ENCODE measurements around the gene ERBB4.

The ERBB4 gene

DNA sequence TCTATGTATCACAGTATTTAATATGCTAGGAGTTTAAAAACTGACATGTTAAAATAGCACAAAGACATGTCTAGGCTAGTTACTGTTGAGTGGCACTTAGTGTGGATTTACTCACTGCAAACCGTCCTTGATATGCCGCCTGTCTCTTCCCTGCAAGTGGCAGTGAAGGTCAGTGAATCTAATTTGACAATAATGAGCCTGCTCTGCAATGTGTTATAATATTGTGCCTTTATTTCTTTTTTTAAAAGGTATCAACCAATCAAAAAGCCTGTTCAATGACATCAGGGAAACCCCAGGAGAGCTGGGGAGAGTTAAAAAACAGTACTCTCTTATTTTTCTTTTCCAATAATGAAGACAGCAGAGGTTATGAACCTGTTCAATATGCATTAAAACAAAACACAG, 384.1 kb downstream of the ERBB4 start:
- ATAC-seq, result no peak
- TF ChIP-seq ZFP30 (CRISPR knock-in tag; IDR thresholded peaks at IDR 0.05) (no peak), SNAI2 (CRISPR knock-in tag; IDR thresholded peaks at IDR 0.05) (no peak), ZNF565 (CRISPR knock-in tag; conservative IDR thresholded peaks at IDR 0.05; ENCODE audit: low read depth) (no peak)
- TF ChIP-seq, protein P1, sequence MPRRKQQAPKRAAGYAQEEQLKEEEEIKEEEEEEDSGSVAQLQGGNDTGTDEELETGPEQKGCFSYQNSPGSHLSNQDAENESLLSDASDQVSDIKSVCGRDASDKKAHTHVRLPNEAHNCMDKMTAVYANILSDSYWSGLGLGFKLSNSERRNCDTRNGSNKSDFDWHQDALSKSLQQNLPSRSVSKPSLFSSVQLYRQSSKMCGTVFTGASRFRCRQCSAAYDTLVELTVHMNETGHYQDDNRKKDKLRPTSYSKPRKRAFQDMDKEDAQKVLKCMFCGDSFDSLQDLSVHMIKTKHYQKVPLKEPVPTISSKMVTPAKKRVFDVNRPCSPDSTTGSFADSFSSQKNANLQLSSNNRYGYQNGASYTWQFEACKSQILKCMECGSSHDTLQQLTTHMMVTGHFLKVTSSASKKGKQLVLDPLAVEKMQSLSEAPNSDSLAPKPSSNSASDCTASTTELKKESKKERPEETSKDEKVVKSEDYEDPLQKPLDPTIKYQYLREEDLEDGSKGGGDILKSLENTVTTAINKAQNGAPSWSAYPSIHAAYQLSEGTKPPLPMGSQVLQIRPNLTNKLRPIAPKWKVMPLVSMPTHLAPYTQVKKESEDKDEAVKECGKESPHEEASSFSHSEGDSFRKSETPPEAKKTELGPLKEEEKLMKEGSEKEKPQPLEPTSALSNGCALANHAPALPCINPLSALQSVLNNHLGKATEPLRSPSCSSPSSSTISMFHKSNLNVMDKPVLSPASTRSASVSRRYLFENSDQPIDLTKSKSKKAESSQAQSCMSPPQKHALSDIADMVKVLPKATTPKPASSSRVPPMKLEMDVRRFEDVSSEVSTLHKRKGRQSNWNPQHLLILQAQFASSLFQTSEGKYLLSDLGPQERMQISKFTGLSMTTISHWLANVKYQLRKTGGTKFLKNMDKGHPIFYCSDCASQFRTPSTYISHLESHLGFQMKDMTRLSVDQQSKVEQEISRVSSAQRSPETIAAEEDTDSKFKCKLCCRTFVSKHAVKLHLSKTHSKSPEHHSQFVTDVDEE (CRISPR knock-in tag; IDR thresholded peaks at IDR 0.05), result no peak

DNA sequence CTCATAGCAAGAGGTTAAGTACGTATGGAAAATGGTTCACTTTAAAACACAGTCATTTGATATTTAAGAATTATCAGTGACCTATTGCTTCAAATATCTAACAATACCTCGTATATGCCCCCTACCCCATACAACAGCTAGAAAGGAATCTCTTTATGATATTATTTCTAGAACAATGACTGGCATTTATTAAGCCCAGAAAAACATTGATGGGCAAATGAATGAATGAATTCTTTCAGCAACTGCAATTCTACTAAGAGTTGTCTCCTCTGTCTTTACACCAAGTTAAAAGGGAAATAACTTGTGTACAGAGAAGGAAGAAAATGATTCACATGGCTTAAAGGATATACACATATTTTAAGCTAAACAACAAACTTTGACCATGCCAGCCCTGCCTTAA, 384.7 kb downstream of the ERBB4 start:
- no peak for TF ChIP-seq BACH2 (CRISPR knock-in tag; IDR thresholded peaks at IDR 0.05; ENCODE audit: borderline replicate concordance)
- no peak for TF ChIP-seq ARNTL (CRISPR knock-in tag; IDR thresholded peaks at IDR 0.05; ENCODE audit: borderline replicate concordance, low read depth)
- TF ChIP-seq, protein P1 (CRISPR knock-in tag; IDR thresholded peaks at IDR 0.05), result no peak
- no peak for TF ChIP-seq PPARA (CRISPR knock-in tag; IDR thresholded peaks at IDR 0.05; ENCODE audit: borderline replicate concordance)
- TF ChIP-seq, protein P2, sequence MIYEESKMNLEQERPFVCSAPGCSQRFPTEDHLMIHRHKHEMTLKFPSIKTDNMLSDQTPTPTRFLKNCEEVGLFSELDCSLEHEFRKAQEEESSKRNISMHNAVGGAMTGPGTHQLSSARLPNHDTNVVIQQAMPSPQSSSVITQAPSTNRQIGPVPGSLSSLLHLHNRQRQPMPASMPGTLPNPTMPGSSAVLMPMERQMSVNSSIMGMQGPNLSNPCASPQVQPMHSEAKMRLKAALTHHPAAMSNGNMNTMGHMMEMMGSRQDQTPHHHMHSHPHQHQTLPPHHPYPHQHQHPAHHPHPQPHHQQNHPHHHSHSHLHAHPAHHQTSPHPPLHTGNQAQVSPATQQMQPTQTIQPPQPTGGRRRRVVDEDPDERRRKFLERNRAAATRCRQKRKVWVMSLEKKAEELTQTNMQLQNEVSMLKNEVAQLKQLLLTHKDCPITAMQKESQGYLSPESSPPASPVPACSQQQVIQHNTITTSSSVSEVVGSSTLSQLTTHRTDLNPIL (CRISPR knock-in tag; IDR thresholded peaks at IDR 0.05; ENCODE audit: low read depth), result no peak
- no peak for TF ChIP-seq ZNF565 (CRISPR knock-in tag; conservative IDR thresholded peaks at IDR 0.05; ENCODE audit: low read depth)
- no peak for TF ChIP-seq OSR1 (CRISPR knock-in tag; IDR thresholded peaks at IDR 0.05)
- TF ChIP-seq ZNF70 (CRISPR knock-in tag; IDR thresholded peaks at IDR 0.05), result no peak
- no peak for TF ChIP-seq ISL1 (CRISPR knock-in tag; IDR thresholded peaks at IDR 0.05)
- TF ChIP-seq CSDC2 (CRISPR knock-in tag; IDR thresholded peaks at IDR 0.05), result no peak
- TF ChIP-seq TCF4 (CRISPR knock-in tag; IDR thresholded peaks at IDR 0.05; ENCODE audit: borderline replicate concordance), result no peak
- no peak for TF ChIP-seq ZNF8 (CRISPR knock-in tag; IDR thresholded peaks at IDR 0.05)
- no peak for TF ChIP-seq ZFP3 (CRISPR knock-in tag; IDR thresholded peaks at IDR 0.05)
- no peak for TF ChIP-seq ZFP30 (CRISPR knock-in tag; IDR thresholded peaks at IDR 0.05)
- no peak for TF ChIP-seq ZC3H10 (CRISPR knock-in tag; IDR thresholded peaks at IDR 0.05)
- TF ChIP-seq, protein P3, sequence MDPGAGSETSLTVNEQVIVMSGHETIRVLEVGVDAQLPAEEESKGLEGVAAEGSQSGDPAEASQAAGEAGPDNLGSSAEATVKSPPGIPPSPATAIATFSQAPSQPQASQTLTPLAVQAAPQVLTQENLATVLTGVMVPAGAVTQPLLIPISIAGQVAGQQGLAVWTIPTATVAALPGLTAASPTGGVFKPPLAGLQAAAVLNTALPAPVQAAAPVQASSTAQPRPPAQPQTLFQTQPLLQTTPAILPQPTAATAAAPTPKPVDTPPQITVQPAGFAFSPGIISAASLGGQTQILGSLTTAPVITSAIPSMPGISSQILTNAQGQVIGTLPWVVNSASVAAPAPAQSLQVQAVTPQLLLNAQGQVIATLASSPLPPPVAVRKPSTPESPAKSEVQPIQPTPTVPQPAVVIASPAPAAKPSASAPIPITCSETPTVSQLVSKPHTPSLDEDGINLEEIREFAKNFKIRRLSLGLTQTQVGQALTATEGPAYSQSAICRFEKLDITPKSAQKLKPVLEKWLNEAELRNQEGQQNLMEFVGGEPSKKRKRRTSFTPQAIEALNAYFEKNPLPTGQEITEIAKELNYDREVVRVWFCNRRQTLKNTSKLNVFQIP (CRISPR knock-in tag; IDR thresholded peaks at IDR 0.05; ENCODE audit: borderline replicate concordance, low read depth), result no peak
- no peak for TF ChIP-seq RARB (CRISPR knock-in tag; IDR thresholded peaks at IDR 0.05)
- TF ChIP-seq SNAI2 (CRISPR knock-in tag; IDR thresholded peaks at IDR 0.05), result no peak

DNA sequence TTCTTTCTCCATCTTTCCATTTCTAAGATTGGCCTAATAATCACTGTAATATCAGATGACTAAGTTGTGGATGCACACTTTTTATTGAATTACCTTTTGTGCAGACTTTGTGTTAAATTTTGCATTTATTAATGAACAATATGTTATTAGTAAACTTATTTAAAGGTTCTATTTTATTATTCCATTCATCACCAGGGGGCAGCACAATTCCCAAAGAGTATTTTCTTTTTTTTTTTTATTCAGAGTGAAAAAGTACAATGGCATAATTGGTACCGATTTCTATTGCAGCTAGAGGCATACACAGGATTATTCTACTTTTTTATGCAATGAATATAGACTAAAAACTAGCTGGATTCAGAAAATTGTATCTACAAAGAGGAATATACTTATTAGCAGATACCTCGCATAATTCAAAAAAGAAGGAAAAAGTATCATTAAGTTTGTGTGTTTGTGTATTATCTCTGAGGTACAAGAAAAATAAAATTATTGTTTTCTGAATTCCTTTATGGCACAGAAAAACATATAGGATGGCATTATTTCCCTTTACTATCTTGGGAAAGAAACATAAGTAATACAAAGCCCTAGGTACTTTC, 390.6 kb downstream of the ERBB4 start:
- no peak for TF ChIP-seq ZNF8 (CRISPR knock-in tag; IDR thresholded peaks at IDR 0.05)
- TF ChIP-seq, protein P4, sequence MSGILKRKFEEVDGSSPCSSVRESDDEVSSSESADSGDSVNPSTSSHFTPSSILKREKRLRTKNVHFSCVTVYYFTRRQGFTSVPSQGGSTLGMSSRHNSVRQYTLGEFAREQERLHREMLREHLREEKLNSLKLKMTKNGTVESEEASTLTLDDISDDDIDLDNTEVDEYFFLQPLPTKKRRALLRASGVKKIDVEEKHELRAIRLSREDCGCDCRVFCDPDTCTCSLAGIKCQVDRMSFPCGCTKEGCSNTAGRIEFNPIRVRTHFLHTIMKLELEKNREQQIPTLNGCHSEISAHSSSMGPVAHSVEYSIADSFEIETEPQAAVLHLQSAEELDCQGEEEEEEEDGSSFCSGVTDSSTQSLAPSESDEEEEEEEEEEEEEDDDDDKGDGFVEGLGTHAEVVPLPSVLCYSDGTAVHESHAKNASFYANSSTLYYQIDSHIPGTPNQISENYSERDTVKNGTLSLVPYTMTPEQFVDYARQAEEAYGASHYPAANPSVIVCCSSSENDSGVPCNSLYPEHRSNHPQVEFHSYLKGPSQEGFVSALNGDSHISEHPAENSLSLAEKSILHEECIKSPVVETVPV (CRISPR knock-in tag; IDR thresholded peaks at IDR 0.05), result no peak
- no peak for TF ChIP-seq OSR1 (CRISPR knock-in tag; IDR thresholded peaks at IDR 0.05)
- no peak for TF ChIP-seq ZC3H10 (CRISPR knock-in tag; IDR thresholded peaks at IDR 0.05)
- TF ChIP-seq ESRRG (CRISPR knock-in tag; IDR thresholded peaks at IDR 0.05), result no peak
- no peak for TF ChIP-seq GLIS3 (CRISPR knock-in tag; IDR thresholded peaks at IDR 0.05)
- no peak for TF ChIP-seq PPARA (CRISPR knock-in tag; IDR thresholded peaks at IDR 0.05; ENCODE audit: borderline replicate concordance)
- no peak for TF ChIP-seq ISL1 (CRISPR knock-in tag; IDR thresholded peaks at IDR 0.05)
- TF ChIP-seq, protein P2 (CRISPR knock-in tag; IDR thresholded peaks at IDR 0.05; ENCODE audit: low read depth), result no peak
- TF ChIP-seq, protein P5, sequence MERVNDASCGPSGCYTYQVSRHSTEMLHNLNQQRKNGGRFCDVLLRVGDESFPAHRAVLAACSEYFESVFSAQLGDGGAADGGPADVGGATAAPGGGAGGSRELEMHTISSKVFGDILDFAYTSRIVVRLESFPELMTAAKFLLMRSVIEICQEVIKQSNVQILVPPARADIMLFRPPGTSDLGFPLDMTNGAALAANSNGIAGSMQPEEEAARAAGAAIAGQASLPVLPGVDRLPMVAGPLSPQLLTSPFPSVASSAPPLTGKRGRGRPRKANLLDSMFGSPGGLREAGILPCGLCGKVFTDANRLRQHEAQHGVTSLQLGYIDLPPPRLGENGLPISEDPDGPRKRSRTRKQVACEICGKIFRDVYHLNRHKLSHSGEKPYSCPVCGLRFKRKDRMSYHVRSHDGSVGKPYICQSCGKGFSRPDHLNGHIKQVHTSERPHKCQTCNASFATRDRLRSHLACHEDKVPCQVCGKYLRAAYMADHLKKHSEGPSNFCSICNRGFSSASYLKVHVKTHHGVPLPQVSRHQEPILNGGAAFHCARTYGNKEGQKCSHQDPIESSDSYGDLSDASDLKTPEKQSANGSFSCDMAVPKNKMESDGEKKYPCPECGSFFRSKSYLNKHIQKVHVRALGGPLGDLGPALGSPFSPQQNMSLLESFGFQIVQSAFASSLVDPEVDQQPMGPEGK (CRISPR knock-in tag; IDR thresholded peaks at IDR 0.05; ENCODE audit: borderline replicate concordance), result no peak
- TF ChIP-seq TCF4 (CRISPR knock-in tag; IDR thresholded peaks at IDR 0.05; ENCODE audit: borderline replicate concordance), result no peak
- no peak for TF ChIP-seq BACH2 (CRISPR knock-in tag; IDR thresholded peaks at IDR 0.05; ENCODE audit: borderline replicate concordance)
- TF ChIP-seq RARB (CRISPR knock-in tag; IDR thresholded peaks at IDR 0.05), result no peak
- TF ChIP-seq ZFP30 (CRISPR knock-in tag; IDR thresholded peaks at IDR 0.05), result no peak
- ATAC-seq, result no peak

More for the DNA sequence above, 384.7 kb downstream of the ERBB4 start:
- no peak for ATAC-seq

Data from SK-N-SH treated with all-trans-retinoic acid at 6 μM for 48 hours (cell line).